Keratinocyte (primary cell): ENCODE data around the gene SP4. TPM values are rescaled to one million over a fixed set of nuclear protein-coding genes. Genes with fewer than 3 reads are reported as not detected.

Experiments used
- DNase-seq: peaks from one replicate; pipeline ENCODE4 v3.0.0-alpha.2; 2011; ENCODE audit warnings: low read depth, missing footprints, low spot score
- FAIRE-seq: peaks from 2 replicates; lab custom pipeline; 2011; peaks lifted over from hg19 to GRCh38; lab: Jason Lieb, UNC
- H2AFZ ChIP-seq: 2 replicates; pipeline ENCODE4 v1.6.0; 2012; ENCODE audit warnings: low read length, control low read depth, inconsistent platforms; ENCODE audit not compliant: control insufficient read depth
- H3K27ac ChIP-seq: 2 replicates; pipeline ENCODE4 v1.5.1; 2011; ENCODE audit warnings: low read length; ENCODE audit not compliant: control insufficient read depth, insufficient read depth
- H3K27me3 ChIP-seq: 3 replicates; pipeline ENCODE4 v1.6.0; 2011; ENCODE audit warnings: low read length; ENCODE audit not compliant: control insufficient read depth, insufficient read depth; ENCODE audit errors: extremely low read depth
- H3K36me3 ChIP-seq, 2 experiments: 2 replicates in 1 of 2; 3 replicates in 1 of 2; pipeline ENCODE4 v1.5.1; 2011; ENCODE audit warnings: low read length in 2 of 2, mild to moderate bottlenecking in 1 of 2; ENCODE audit not compliant: control insufficient read depth in 2 of 2, insufficient read depth in 2 of 2; ENCODE audit errors: extremely low read depth in 1 of 2
- H3K4me1 ChIP-seq: 3 replicates; pipeline ENCODE4 v1.5.1; 2011; ENCODE audit warnings: low read length; ENCODE audit not compliant: control insufficient read depth, insufficient read depth; ENCODE audit errors: extremely low read depth
- H3K4me2 ChIP-seq: 3 replicates; pipeline ENCODE4 v1.6.0; 2011; ENCODE audit warnings: low read depth, low read length; ENCODE audit not compliant: control insufficient read depth, insufficient read depth; ENCODE audit errors: extremely low read depth
- H3K4me3 ChIP-seq, 3 experiments: fragments of 200-600 bp in 1 of 3; sonication (generic) in 1 of 3; 2 replicates in 2 of 3; 3 replicates in 1 of 3; pipeline ENCODE4 v1.5.1; 2011 to 2016; ENCODE audit warnings: low read length in 3 of 3, mild to moderate bottlenecking in 3 of 3, control low read depth in 2 of 3, inconsistent platforms in 1 of 3, low read depth in 1 of 3, mixed read lengths in 1 of 3, mixed run types in 1 of 3, moderate library complexity in 1 of 3; ENCODE audit not compliant: control insufficient read depth in 2 of 3, insufficient read depth in 2 of 3; ENCODE audit errors: extremely low read depth in 1 of 3
- H3K79me2 ChIP-seq: 2 replicates; pipeline ENCODE4 v1.6.0; 2012; ENCODE audit warnings: low read length; ENCODE audit not compliant: control insufficient read depth, insufficient read depth
- H3K9ac ChIP-seq: 3 replicates; pipeline ENCODE4 v1.6.0; 2011; ENCODE audit warnings: low read length; ENCODE audit not compliant: control insufficient read depth, insufficient read depth; ENCODE audit errors: extremely low read depth
- H3K9me1 ChIP-seq: 3 replicates; pipeline ENCODE4 v1.6.0; 2011; ENCODE audit warnings: low read length; ENCODE audit not compliant: control insufficient read depth, insufficient read depth; ENCODE audit errors: extremely low read depth
- H3K9me3 ChIP-seq: 2 replicates; pipeline ENCODE4 v1.5.1; 2012; ENCODE audit warnings: low read depth, low read length; ENCODE audit not compliant: control insufficient read depth
- H4K20me1 ChIP-seq: 3 replicates; pipeline ENCODE4 v1.6.0; 2011; ENCODE audit warnings: low read length; ENCODE audit not compliant: control insufficient read depth, insufficient read depth; ENCODE audit errors: extremely low read depth
- CTCF ChIP-seq, 3 experiments: IDR thresholded peaks in 1 of 3; conservative IDR thresholded peaks in 1 of 3; optimal IDR thresholded peaks in 1 of 3; 2 replicates in 2 of 3; 3 replicates in 1 of 3; pipeline versions ENCODE3 to v1.5.1; 2011; ENCODE audit warnings: low read length in 3 of 3, mild to moderate bottlenecking in 3 of 3, moderate library complexity in 2 of 3, control low read depth in 1 of 3, inconsistent platforms in 1 of 3; ENCODE audit not compliant: insufficient read depth in 2 of 3; ENCODE audit errors: extremely low read depth in 1 of 3
- EZH2 ChIP-seq: IDR thresholded peaks from one replicate; pipeline ENCODE4 v1.6.1; 2012; ENCODE audit warnings: inconsistent platforms, mild to moderate bottlenecking, low read length, moderate library complexity
- dilution Hi-C: fragments of 300-500 bp; cut with MboI; formaldehyde crosslinking; loops from one replicate; pipeline ENCODE4 v1.7.0; 2020; ENCODE audit warnings: low sequenced_read_pairs; ENCODE audit not compliant: extremely low pct_ligation_motif_present
- polyA plus RNA-seq, 5 experiments: library from polyadenylated mRNA; depleted of rRNA in 3 of 5; stranded (reverse) in 3 of 5; stranded (forward) in 1 of 5; unstranded in 1 of 5; fragments of >200 nt; gene quantifications; 1 replicate in 1 of 5; 2 replicates in 3 of 5; 3 replicates in 1 of 5; pipeline versions ENCODE4 v1.2.1 to v1.2.3, GENCODE V29; 2011 to 2012; ENCODE audit warnings: missing spikeins in 2 of 5, low read depth in 1 of 5, low replicate concordance in 1 of 5

SP4 gene
- polyA plus RNA-seq, 1 donor (not counting 4 experiments of a cell fraction or from before 2014, with no cell fraction given) = 1.5 TPM

DNA sequence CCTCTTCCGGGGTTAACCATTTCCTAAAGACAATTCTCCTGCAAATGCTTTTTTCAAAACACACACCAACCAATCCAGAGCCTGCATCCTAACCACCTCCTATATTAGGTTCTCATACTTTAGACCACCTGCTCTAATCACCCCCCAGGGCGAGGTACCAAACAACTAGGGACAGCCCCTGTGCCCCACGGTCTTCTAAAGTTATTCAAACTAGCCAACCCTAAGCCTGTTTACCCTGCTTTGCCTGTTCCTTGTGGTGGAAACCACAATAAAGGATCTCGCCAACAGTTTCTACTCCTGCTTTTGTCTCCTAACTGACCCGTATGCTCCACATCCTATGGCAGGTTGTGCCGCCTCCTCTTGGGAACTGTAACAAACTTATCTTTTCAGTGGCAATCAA, 21.1 kb downstream of the SP4 start:
- FAIRE-seq = no peak

DNA sequence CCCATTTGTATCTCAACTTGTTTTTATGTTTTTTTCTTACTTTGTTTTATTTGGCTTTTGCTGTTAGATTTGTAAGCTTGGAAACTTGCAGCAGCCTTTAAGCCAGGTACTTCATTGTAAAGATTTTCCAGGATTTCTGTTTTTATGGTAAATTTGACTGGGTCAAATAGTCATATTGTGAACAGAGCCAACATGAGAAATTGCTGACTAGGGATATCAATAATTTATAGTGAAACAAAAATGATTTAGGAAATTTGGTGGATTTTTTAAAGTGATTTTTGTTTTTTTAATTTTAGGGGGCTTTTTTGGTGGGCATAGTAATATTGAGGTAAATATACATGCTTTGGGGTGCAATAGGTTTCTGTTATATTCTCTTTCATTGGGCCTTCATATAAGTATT, 22.2 kb downstream of the SP4 start:
- no peaks in the 10 kb centered on the region for H3K4me1 ChIP-seq
- no peaks in the 10 kb centered on the region for H3K27me3 ChIP-seq
- no peaks in the 10 kb centered on the region for H3K79me2 ChIP-seq
- no peak overlapping the region for H3K4me3 ChIP-seq
- H4K20me1 ChIP-seq = no peaks in the 10 kb centered on the region
- FAIRE-seq (no peak), DNase-seq (no peak)
- dilution Hi-C loops = no loop called here
- no peaks in the 10 kb centered on the region for H3K36me3 ChIP-seq
- no peak overlapping the region for H2AFZ ChIP-seq
- no peak overlapping the region for H3K27ac ChIP-seq
- TF ChIP-seq CTCF (optimal IDR thresholded peaks at IDR 0.05 in 1 of 3, IDR thresholded peaks at IDR 0.05 in 1 of 3, conservative IDR thresholded peaks at IDR 0.05 in 1 of 3; ENCODE audit: extremely low read depth in 1 of 3, insufficient read depth in 2 of 3, low read length in 3 of 3) = no peak
- TF ChIP-seq EZH2 = no peak
- no peaks in the 10 kb centered on the region for H3K9me1 ChIP-seq
- no peak overlapping the region for H3K9ac ChIP-seq
- no peak overlapping the region for H3K4me2 ChIP-seq
- H3K9me3 ChIP-seq = peaks cover 2% of the 10 kb centered on the region

More for the DNA sequence above, 21.1 kb downstream of the SP4 start:
- DNase-seq = no peak
- Histone ChIP-seq H3K36me3 (no peaks in the 10 kb centered on the region), H2AFZ (no peak overlapping the region), H3K27me3 (no peaks in the 10 kb centered on the region), H3K9me3 (no peaks in the 10 kb centered on the region), H3K4me1 (no peaks in the 10 kb centered on the region), H3K4me2 (no peak overlapping the region), H3K27ac (no peak overlapping the region), H3K9me1 (no peaks in the 10 kb centered on the region), H3K9ac (no peak overlapping the region), H4K20me1 (no peaks in the 10 kb centered on the region), H3K4me3 (no peak overlapping the region), H3K79me2 (no peaks in the 10 kb centered on the region)
- no peak for TF ChIP-seq EZH2
- no peak for TF ChIP-seq CTCF (optimal IDR thresholded peaks at IDR 0.05 in 1 of 3, IDR thresholded peaks at IDR 0.05 in 1 of 3, conservative IDR thresholded peaks at IDR 0.05 in 1 of 3; ENCODE audit: extremely low read depth in 1 of 3, insufficient read depth in 2 of 3, low read length in 3 of 3)
- dilution Hi-C loops = no loop called here
